HepG2 (cell line): ENCODE results near the gene SIX3.
A peak's percentile ranks its signal among the peaks of the same experiment; 100 is the strongest.

ENCODE experiments used
- CTCF ChIP-seq: sonication (generic); formaldehyde crosslinking; IDR thresholded peaks from 2 replicates; pipeline ENCODE4 v1.5.0; 2020; ENCODE audit warnings: mild to moderate bottlenecking, missing genetic modification reagents, moderate library complexity
- IKZF5 ChIP-seq: IDR thresholded peaks from 2 replicates; pipeline ENCODE4 v1.6.1; 2018; ENCODE audit warnings: missing genetic modification reagents, mild to moderate bottlenecking, missing compliant biosample characterization
- KLF9 ChIP-seq: IDR thresholded peaks from 2 replicates; pipeline ENCODE4 v1.6.1; 2016; ENCODE audit warnings: low read depth
- NR0B2 ChIP-seq: sonication (generic); formaldehyde crosslinking; IDR thresholded peaks from 2 replicates; pipeline ENCODE4 v1.4.0; 2020; ENCODE audit warnings: mild to moderate bottlenecking, missing genetic modification reagents
- RFX5 ChIP-seq: IDR thresholded peaks from 2 replicates; pipeline ENCODE4 v1.6.1; 2011; ENCODE audit warnings: low read depth, low read length, improper control_type of control experiment
- TCF7L2 ChIP-seq: IDR thresholded peaks from 2 replicates; pipeline ENCODE4 v1.6.1; 2011; ENCODE audit warnings: mild to moderate bottlenecking, low read depth, low read length, moderate library complexity
- USF2 ChIP-seq, 2 experiments: sonication (generic) in 1 of 2; formaldehyde crosslinking in 1 of 2; IDR thresholded peaks; 2 replicates each; pipeline versions ENCODE4 v1.5.1 to v1.6.1; 2011 to 2020; ENCODE audit warnings: borderline replicate concordance in 1 of 2, low read depth in 1 of 2, low read length in 1 of 2, mild to moderate bottlenecking in 1 of 2, missing genetic modification reagents in 1 of 2, moderate library complexity in 1 of 2
- ZFYVE20 ChIP-seq: sonication (generic); formaldehyde crosslinking; IDR thresholded peaks from 2 replicates; pipeline ENCODE4 v1.8.0; 2023; ENCODE audit warnings: low read depth, mild to moderate bottlenecking, moderate library complexity, missing genetic modification reagents, borderline replicate concordance
- ZNF468 ChIP-seq: sonication (generic); formaldehyde crosslinking; IDR thresholded peaks from 2 replicates; pipeline ENCODE4 v1.8.0; 2022; ENCODE audit warnings: mild to moderate bottlenecking, moderate library complexity, missing genetic modification reagents

- TF ChIP-seq RFX5 (no peak), ZFYVE20 (CRISPR knock-in tag) (no peak), IKZF5 (no peak), ZNF468 (CRISPR knock-in tag) (no peak), USF2 (IDR thresholded peaks at IDR 0.05; ENCODE audit: low read depth, low read length) (no peak), USF2 (CRISPR knock-in tag; IDR thresholded peaks at IDR 0.05; ENCODE audit: borderline replicate concordance) (no peak), TCF7L2 (no peak), KLF9 (CRISPR knock-in tag) (no peak), NR0B2 (0 out of 2 replicates have a peak, but pooled peaks have one; percentile 57), CTCF (CRISPR knock-in tag) (0 out of 2 replicates have a peak, but pooled peaks have one; percentile 2)
Measured at GRCh38 chr2:44938287-44939105, 3.0 kb upstream of the SIX3 start.
